Stomach (tissue), 4 donors: Measurements from ENCODE around the gene NHERF1.

Experiments
- CTCF ChIP-seq, 7 experiments: fragments of 450-650 bp in 4 of 7; fragments of 200-600 bp in 3 of 7; sonication (generic) in 3 of 7; IDR thresholded peaks; one replicate each; pipeline ENCODE4 v1.5.1; 2016 to 2019; ENCODE audit warnings: antibody characterized with exemption in 7 of 7, control low read depth in 2 of 7, mild to moderate bottlenecking in 1 of 7
- POLR2A ChIP-seq, 4 donors: fragments of 450-650 bp; IDR thresholded peaks; one replicate each; pipeline ENCODE4 v1.6.1; 2016; ENCODE audit warnings: antibody characterized with exemption in 4 of 4, control low read depth in 2 of 4, mild to moderate bottlenecking in 1 of 4, moderate library complexity in 1 of 4

GRCh38 chr17:74795327-74796020 lies 47.0 kb downstream of the NHERF1 start:
- TF ChIP-seq POLR2A (IDR thresholded peaks at IDR 0.05) (no peak), CTCF (IDR thresholded peaks at IDR 0.05) (no peak)
